HCT116 (cell line): ENCODE results near the gene NSMCE1. TPM values are rescaled to one million over a fixed set of nuclear protein-coding genes. Genes with fewer than 3 reads are reported as not detected.

Experiments
- ATAC-seq: fragments of 200-7000 bp; cut with Tn5 transposase; 2 replicates; pipeline ENCODE4 v1.9.1; 2020; ENCODE audit warnings: mild to moderate bottlenecking, moderate library complexity
- BruUV-seq: library from RNA; stranded (reverse); fragments of 400-500 nt; replicated peaks from 2 replicates; lab custom pipeline; 2021; lab: Mats Ljungman, UMichigan
- CTCF ChIA-PET: fragments of 300-600 bp; sonication (Branson Sonifier 250); formaldehyde crosslinking; loops from one replicate; lab custom pipeline; 2021; ENCODE audit warnings: antibody characterized with exemption; lab: Charles Lee
- POLR2A ChIA-PET: fragments of 300-600, 350-600 bp; sonication (Branson Sonifier 250); formaldehyde crosslinking; loops from one replicate; lab custom pipeline; 2021; ENCODE audit warnings: antibody characterized with exemption; lab: Charles Lee
- RAD21 ChIA-PET, 2 experiments: fragments of 300-600 bp; sonication (Branson Sonifier 250); formaldehyde crosslinking; loops; one replicate each; lab custom pipeline; 2023; ENCODE audit warnings: low total read pairs in 2 of 2; ENCODE audit not compliant: uncharacterized antibody in 2 of 2, unreplicated experiment in 2 of 2, low non-redundant PET in 1 of 2; lab: Charles Lee
- DNase-seq: peaks from one replicate; pipeline ENCODE4 v3.0.0-alpha.2; 2010; ENCODE audit warnings: low read depth, low spot score
- H2AFZ ChIP-seq: fragments of 200-600 bp; shearing (Covaris generic), sonication (generic); 2 replicates; pipeline ENCODE4 v1.6.1; 2017; ENCODE audit warnings: low read depth, mixed run types, mixed read lengths, antibody characterized with exemption, low read length; ENCODE audit not compliant: poor library complexity, severe bottlenecking
- H3K27ac ChIP-seq: 2 replicates; pipeline ENCODE4 v1.5.1; 2012; ENCODE audit warnings: low read depth, low read length
- H3K27me3 ChIP-seq: fragments of 200-600 bp; sonication (generic); 2 replicates; pipeline ENCODE4 v1.6.1; 2016; ENCODE audit warnings: mixed run types, low read length, mixed read lengths; ENCODE audit not compliant: insufficient read depth
- H3K36me3 ChIP-seq, 2 experiments: fragments of 200-500 bp in 1 of 2; fragments of 200-600 bp in 1 of 2; sonication (Bioruptor generic) in 1 of 2; sonication (generic) in 1 of 2; 2 replicates each; pipeline versions ENCODE4 v1.5.1 to v1.6.1; 2014 to 2016; ENCODE audit warnings: low read length in 2 of 2, inconsistent platforms in 1 of 2, mixed read lengths in 1 of 2, mixed run types in 1 of 2; ENCODE audit not compliant: insufficient read depth in 2 of 2, control insufficient read depth in 1 of 2
- H3K4me1 ChIP-seq, 2 experiments: fragments of 200-600 bp in 1 of 2; sonication (generic) in 1 of 2; 2 replicates each; pipeline versions ENCODE4 v1.5.1 to v1.6.1; 2012 to 2017; ENCODE audit warnings: low read length in 2 of 2, inconsistent platforms in 1 of 2, mild to moderate bottlenecking in 1 of 2, mixed read lengths in 1 of 2, mixed run types in 1 of 2, moderate library complexity in 1 of 2; ENCODE audit not compliant: insufficient read depth in 2 of 2, control insufficient read depth in 1 of 2
- H3K4me2 ChIP-seq: fragments of 200-600 bp; sonication (generic); 2 replicates; pipeline ENCODE4 v1.6.1; 2017; ENCODE audit warnings: mixed run types, low read length, mixed read lengths
- H3K4me3 ChIP-seq, 2 experiments: fragments of 200-600 bp in 1 of 2; sonication (generic) in 1 of 2; replicated peaks in 1 of 2; 2 replicates each; pipeline ENCODE4 v1.5.1; 2011 to 2016; ENCODE audit warnings: low read length in 2 of 2, control low read depth in 1 of 2, low read depth in 1 of 2, mild to moderate bottlenecking in 1 of 2, mixed read lengths in 1 of 2, mixed run types in 1 of 2
- H3K79me2 ChIP-seq: fragments of 200-600 bp; sonication (generic); 2 replicates; pipeline ENCODE4 v1.6.1; 2017; ENCODE audit warnings: mild to moderate bottlenecking, mixed run types, low read length, moderate library complexity, mixed read lengths; ENCODE audit not compliant: insufficient read depth
- H3K9ac ChIP-seq: fragments of 200-600 bp; sonication (generic); 2 replicates; pipeline ENCODE4 v1.6.1; 2016; ENCODE audit warnings: low read length, mixed read lengths
- H3K9me2 ChIP-seq: fragments of 200-600 bp; sonication (generic), shearing (Covaris generic); 2 replicates; pipeline ENCODE4 v1.6.1; 2017; ENCODE audit warnings: mixed run types, mild to moderate bottlenecking, moderate library complexity; ENCODE audit not compliant: insufficient read depth
- H3K9me3 ChIP-seq, 2 experiments: fragments of 200-500 bp in 1 of 2; fragments of 200-600 bp in 1 of 2; sonication (Bioruptor generic) in 1 of 2; sonication (generic) in 1 of 2; 2 replicates each; pipeline ENCODE4 v1.6.1; 2014 to 2017; ENCODE audit warnings: low read length in 2 of 2, mixed read lengths in 2 of 2, inconsistent platforms in 1 of 2, low read depth in 1 of 2, mild to moderate bottlenecking in 1 of 2, mixed run types in 1 of 2, moderate library complexity in 1 of 2; ENCODE audit not compliant: control insufficient read depth in 1 of 2, insufficient read depth in 1 of 2
- H4K20me1 ChIP-seq: fragments of 200-600 bp; sonication (generic), shearing (Covaris generic); 2 replicates; pipeline ENCODE4 v1.6.1; 2017; ENCODE audit warnings: mixed run types, mild to moderate bottlenecking, moderate library complexity; ENCODE audit not compliant: insufficient read depth
- CEBPB ChIP-seq: IDR thresholded peaks from 2 replicates; pipeline ENCODE4 v1.6.1; 2012; ENCODE audit warnings: low read depth
- EGR1 ChIP-seq: IDR thresholded peaks from 2 replicates; pipeline ENCODE4 v1.6.1; 2012; ENCODE audit warnings: low read depth
- ELF1 ChIP-seq: IDR thresholded peaks from 2 replicates; pipeline ENCODE4 v1.6.1; 2012; ENCODE audit warnings: low read depth, borderline replicate concordance
- EZH2 ChIP-seq: fragments of 200-600 bp; sonication (generic); IDR thresholded peaks from 2 replicates; pipeline ENCODE4 v1.6.1; 2017; ENCODE audit warnings: antibody characterized with exemption, mixed run types
- EZH2phosphoT487 ChIP-seq: fragments of 200-600 bp; IDR thresholded peaks from 2 replicates; pipeline ENCODE4 v1.6.1; 2018; ENCODE audit warnings: antibody characterized with exemption, borderline replicate concordance
- FOSL1 ChIP-seq: IDR thresholded peaks from 2 replicates; pipeline ENCODE4 v1.6.1; 2012; ENCODE audit warnings: low read depth
- JUND ChIP-seq: IDR thresholded peaks from 2 replicates; pipeline ENCODE4 v1.6.1; 2012
- POLR2A ChIP-seq: IDR thresholded peaks from 2 replicates; pipeline ENCODE4 v1.7.0; 2011; ENCODE audit warnings: borderline replicate concordance; ENCODE audit not compliant: insufficient read depth, insufficient read length; ENCODE audit errors: extremely low read depth
- SIN3A ChIP-seq: IDR thresholded peaks from 2 replicates; pipeline ENCODE4 v1.6.1; 2012; ENCODE audit warnings: low read depth
- SP1 ChIP-seq: IDR thresholded peaks from 2 replicates; pipeline ENCODE4 v1.6.1; 2012; ENCODE audit warnings: low read depth
- SRF ChIP-seq: IDR thresholded peaks from 2 replicates; pipeline ENCODE4 v1.6.1; 2012; ENCODE audit warnings: low read depth
- ZNF274 ChIP-seq: fragments of 200-500 bp; sonication (Bioruptor generic); IDR thresholded peaks from 2 replicates; pipeline ENCODE4 v1.6.1; 2014; ENCODE audit warnings: mild to moderate bottlenecking, low read depth, low read length, inconsistent platforms
- intact Hi-C: fragments of 100-400 bp; cut with micrococcal nuclease; formaldehyde crosslinking; loops from 2 replicates; pipeline ENCODE4 v1.10.0; 2022
- total RNA-seq: library from RNA; stranded (reverse); gene quantifications from one replicate; pipeline ENCODE4 v1.2.1, GENCODE V29; 2021; ENCODE audit not compliant: unreplicated experiment
- TF ChIP-seq, protein P1 (sequence below): IDR thresholded peaks from 2 replicates; pipeline ENCODE4 v1.6.1; 2012
- TF ChIP-seq, protein P2 (sequence below): IDR thresholded peaks from 2 replicates; pipeline ENCODE4 v1.6.1; 2011; ENCODE audit warnings: mild to moderate bottlenecking, low read length, moderate library complexity; ENCODE audit not compliant: insufficient replicate concordance; ENCODE audit errors: extremely low read depth
- TF ChIP-seq, protein P3 (sequence below): IDR thresholded peaks from 2 replicates; pipeline ENCODE4 v1.6.1; 2012; ENCODE audit warnings: low read depth
- TF ChIP-seq, protein P4 (sequence below): IDR thresholded peaks from 2 replicates; pipeline ENCODE4 v1.6.1; 2012

NSMCE1 gene
- total RNA-seq, 1 experiment from 2014 or later: 85.6 TPM

DNA sequence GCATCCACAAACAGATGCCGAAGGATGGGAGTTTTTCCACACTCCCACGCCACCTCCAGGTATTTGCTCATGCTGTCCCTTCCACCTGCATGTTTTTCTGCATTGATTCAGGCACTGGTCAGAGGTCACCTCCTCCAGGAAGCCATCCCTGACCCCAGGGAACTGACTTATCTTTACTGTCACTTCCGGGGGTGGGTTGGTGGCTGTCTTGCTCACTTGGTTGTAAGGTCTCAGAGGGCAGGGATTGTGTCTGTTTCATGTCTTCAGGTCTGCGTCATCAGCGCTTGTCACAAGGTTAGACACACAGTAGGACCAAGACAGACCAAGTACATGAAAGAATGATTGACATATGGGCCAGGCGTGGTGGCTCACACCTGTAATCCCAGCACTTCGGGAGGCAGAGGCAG, 43.3 kb upstream of the NSMCE1 start:
- H4K20me1 ChIP-seq: no peaks in the 10 kb centered on the region
- H3K27me3 ChIP-seq: no peaks in the 10 kb centered on the region
- ChIA-PET RAD21 (no interaction called here), CTCF (no interaction called here), POLR2A (no interaction called here)
- TF ChIP-seq, protein P1, sequence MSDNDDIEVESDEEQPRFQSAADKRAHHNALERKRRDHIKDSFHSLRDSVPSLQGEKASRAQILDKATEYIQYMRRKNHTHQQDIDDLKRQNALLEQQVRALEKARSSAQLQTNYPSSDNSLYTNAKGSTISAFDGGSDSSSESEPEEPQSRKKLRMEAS: no peak
- TF ChIP-seq SIN3A (no peak), ELF1 (no peak), ZNF274 (no peak), FOSL1 (no peak), EGR1 (no peak), SRF (no peak), CEBPB (no peak), EZH2 (no peak), POLR2A (no peak), SP1 (no peak), EZH2phosphoT487 (no peak), JUND (no peak)
- TF ChIP-seq, protein P2, sequence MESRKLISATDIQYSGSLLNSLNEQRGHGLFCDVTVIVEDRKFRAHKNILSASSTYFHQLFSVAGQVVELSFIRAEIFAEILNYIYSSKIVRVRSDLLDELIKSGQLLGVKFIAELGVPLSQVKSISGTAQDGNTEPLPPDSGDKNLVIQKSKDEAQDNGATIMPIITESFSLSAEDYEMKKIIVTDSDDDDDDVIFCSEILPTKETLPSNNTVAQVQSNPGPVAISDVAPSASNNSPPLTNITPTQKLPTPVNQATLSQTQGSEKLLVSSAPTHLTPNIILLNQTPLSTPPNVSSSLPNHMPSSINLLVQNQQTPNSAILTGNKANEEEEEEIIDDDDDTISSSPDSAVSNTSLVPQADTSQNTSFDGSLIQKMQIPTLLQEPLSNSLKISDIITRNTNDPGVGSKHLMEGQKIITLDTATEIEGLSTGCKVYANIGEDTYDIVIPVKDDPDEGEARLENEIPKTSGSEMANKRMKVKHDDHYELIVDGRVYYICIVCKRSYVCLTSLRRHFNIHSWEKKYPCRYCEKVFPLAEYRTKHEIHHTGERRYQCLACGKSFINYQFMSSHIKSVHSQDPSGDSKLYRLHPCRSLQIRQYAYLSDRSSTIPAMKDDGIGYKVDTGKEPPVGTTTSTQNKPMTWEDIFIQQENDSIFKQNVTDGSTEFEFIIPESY: no peak
- TF ChIP-seq, protein P3, sequence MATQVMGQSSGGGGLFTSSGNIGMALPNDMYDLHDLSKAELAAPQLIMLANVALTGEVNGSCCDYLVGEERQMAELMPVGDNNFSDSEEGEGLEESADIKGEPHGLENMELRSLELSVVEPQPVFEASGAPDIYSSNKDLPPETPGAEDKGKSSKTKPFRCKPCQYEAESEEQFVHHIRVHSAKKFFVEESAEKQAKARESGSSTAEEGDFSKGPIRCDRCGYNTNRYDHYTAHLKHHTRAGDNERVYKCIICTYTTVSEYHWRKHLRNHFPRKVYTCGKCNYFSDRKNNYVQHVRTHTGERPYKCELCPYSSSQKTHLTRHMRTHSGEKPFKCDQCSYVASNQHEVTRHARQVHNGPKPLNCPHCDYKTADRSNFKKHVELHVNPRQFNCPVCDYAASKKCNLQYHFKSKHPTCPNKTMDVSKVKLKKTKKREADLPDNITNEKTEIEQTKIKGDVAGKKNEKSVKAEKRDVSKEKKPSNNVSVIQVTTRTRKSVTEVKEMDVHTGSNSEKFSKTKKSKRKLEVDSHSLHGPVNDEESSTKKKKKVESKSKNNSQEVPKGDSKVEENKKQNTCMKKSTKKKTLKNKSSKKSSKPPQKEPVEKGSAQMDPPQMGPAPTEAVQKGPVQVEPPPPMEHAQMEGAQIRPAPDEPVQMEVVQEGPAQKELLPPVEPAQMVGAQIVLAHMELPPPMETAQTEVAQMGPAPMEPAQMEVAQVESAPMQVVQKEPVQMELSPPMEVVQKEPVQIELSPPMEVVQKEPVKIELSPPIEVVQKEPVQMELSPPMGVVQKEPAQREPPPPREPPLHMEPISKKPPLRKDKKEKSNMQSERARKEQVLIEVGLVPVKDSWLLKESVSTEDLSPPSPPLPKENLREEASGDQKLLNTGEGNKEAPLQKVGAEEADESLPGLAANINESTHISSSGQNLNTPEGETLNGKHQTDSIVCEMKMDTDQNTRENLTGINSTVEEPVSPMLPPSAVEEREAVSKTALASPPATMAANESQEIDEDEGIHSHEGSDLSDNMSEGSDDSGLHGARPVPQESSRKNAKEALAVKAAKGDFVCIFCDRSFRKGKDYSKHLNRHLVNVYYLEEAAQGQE: no peak
- TF ChIP-seq, protein P4, sequence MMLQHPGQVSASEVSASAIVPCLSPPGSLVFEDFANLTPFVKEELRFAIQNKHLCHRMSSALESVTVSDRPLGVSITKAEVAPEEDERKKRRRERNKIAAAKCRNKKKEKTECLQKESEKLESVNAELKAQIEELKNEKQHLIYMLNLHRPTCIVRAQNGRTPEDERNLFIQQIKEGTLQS: no peak
- intact Hi-C loops: loop anchor here (5.0 kb wide), 1 partner anchor 35 kb away; no protein-coding TSS in a partner anchor
- peaks cover 29% of the 10 kb centered on the region for H3K79me2 ChIP-seq
- peaks cover 13 to 46% of the 10 kb centered on the region in 2 experiments for H3K4me1 ChIP-seq
- no TSS peak for BruUV-seq
- H3K36me3 ChIP-seq: no peaks in the 10 kb centered on the region
- ATAC-seq: no peak
- H3K9ac ChIP-seq: no peak overlapping the region
- no peak overlapping the region for H3K27ac ChIP-seq
- no peak overlapping the region for H3K4me3 ChIP-seq
- peaks cover 0 to 6% of the 10 kb centered on the region in 2 experiments; a peak in 1 of 4 replicates for H3K9me3 ChIP-seq
- no peaks in the 10 kb centered on the region for H3K9me2 ChIP-seq
- no peak overlapping the region for H2AFZ ChIP-seq
- H3K4me2 ChIP-seq: peak overlapping the region; percentile 9; the same call in 1 of the 2 replicates
- DNase-seq: no peak
